Adipocyte (in vitro differentiated cells): Measurements from ENCODE around the gene C5.
A peak's percentile ranks its signal among the peaks of the same experiment; 100 is the strongest.

Experiments used
- DNase-seq: peaks from one replicate; pipeline ENCODE4 v3.0.0-alpha.2; 2015; ENCODE audit warnings: low read depth
- H3K27me3 ChIP-seq: replicated peaks from 2 replicates; pipeline ENCODE4 v1.7.0; 2013; ENCODE audit warnings: mild to moderate bottlenecking, low read length, moderate library complexity; ENCODE audit not compliant: control insufficient read depth, insufficient read depth
- H3K36me3 ChIP-seq: 2 replicates; pipeline ENCODE4 v1.7.0; 2013; ENCODE audit warnings: low read length, mild to moderate bottlenecking, moderate library complexity; ENCODE audit not compliant: control insufficient read depth, insufficient read depth, severe bottlenecking
- H3K4me1 ChIP-seq: 2 replicates; pipeline ENCODE4 v1.7.0; 2013; ENCODE audit warnings: mild to moderate bottlenecking, low read length, moderate library complexity; ENCODE audit not compliant: control insufficient read depth, insufficient read depth
- H3K4me3 ChIP-seq: 2 replicates; pipeline ENCODE4 v1.7.0; 2013; ENCODE audit warnings: mild to moderate bottlenecking, low read length, moderate library complexity
- H3K9ac ChIP-seq: 2 replicates; pipeline ENCODE4 v1.7.0; 2013; ENCODE audit warnings: mild to moderate bottlenecking, low read length, moderate library complexity
- H3K9me3 ChIP-seq: 2 replicates; pipeline ENCODE4 v1.7.0; 2013; ENCODE audit warnings: mild to moderate bottlenecking, low read length, moderate library complexity; ENCODE audit not compliant: control insufficient read depth

The C5 gene

GRCh38 chr9:120923620-120924328 lies 126.3 kb downstream of the C5 start:
- Histone ChIP-seq H3K4me3 (no peak overlapping the region), H3K9ac (no peak overlapping the region), H3K27me3 (no peaks in the 10 kb centered on the region), H3K36me3 (no peaks in the 10 kb centered on the region), H3K4me1 (peaks cover 40% of the 10 kb centered on the region), H3K9me3 (no peaks in the 10 kb centered on the region)
- DNase-seq = no peak

DNA sequence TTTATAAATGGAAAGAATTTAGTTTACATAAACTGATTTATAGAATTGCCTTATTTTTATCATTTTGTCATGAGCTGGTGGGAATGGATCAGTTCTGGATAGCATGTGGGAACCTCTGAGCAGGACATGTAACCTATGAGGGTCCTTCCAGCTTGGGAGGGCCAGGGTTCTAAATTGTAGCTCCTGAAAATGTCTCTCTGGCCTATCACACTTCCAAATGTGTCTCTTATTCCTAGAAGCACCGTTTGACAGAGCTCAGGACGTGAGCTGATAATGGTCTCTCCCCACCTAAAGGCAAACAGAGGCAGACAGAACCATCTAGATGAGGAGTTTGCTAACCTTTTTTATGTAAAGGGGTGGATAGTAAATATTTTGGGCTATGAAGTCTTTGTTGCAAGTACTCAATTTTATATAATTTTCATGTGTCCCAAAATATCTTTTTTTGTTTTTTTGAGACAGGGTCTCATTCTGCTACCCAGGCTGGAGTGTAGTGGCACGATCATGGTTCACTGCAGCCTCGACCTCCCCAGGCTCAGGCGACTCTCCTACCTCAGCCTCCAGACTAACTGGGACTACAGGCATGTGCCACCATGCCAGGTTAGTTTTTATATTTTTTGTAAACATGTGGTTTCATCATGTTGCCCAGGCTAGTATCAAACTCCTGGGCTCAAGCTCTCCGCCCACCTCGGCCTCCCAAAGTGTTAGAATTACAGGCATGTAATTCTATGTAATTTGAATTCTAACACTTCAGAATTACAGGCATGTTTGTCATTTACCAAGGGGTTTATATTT lies 127.5 kb downstream of the C5 start:
- Histone ChIP-seq H3K9me3 (no peaks in the 10 kb centered on the region), H3K4me3 (no peak overlapping the region), H3K4me1 (peaks cover 37% of the 10 kb centered on the region), H3K9ac (peak overlapping the region; percentile 31), H3K27me3 (no peaks in the 10 kb centered on the region), H3K36me3 (no peaks in the 10 kb centered on the region)
- no peak for DNase-seq

- H3K4me1 ChIP-seq = peaks cover 43% of the 10 kb centered on the region
- no peaks in the 10 kb centered on the region for H3K9me3 ChIP-seq
- no peaks in the 10 kb centered on the region for H3K36me3 ChIP-seq
- no peaks in the 10 kb centered on the region for H3K27me3 ChIP-seq
- peak overlapping the region; percentile 31 for H3K9ac ChIP-seq
- H3K4me3 ChIP-seq = no peak overlapping the region
- DNase-seq = no peak
These were observed 128.4 kb downstream of the C5 start for GRCh38 chr9:120921661-120922181.

GRCh38 chr9:120920806-120921178 lies 129.3 kb downstream of the C5 start:
- H3K36me3 ChIP-seq = no peaks in the 10 kb centered on the region
- no peaks in the 10 kb centered on the region for H3K9me3 ChIP-seq
- H3K4me1 ChIP-seq = peaks cover 49% of the 10 kb centered on the region
- peak overlapping the region; percentile 16 for H3K9ac ChIP-seq
- no peaks in the 10 kb centered on the region for H3K27me3 ChIP-seq
- no peak for DNase-seq
- no peak overlapping the region for H3K4me3 ChIP-seq

GRCh38 chr9:120919843-120920805 lies 130.0 kb downstream of the C5 start:
- no peaks in the 10 kb centered on the region for H3K9me3 ChIP-seq
- peak overlapping the region; percentile 10 for H3K4me3 ChIP-seq
- peaks cover 49% of the 10 kb centered on the region for H3K4me1 ChIP-seq
- H3K9ac ChIP-seq = peak overlapping the region; percentile 63
- peak; percentile 80 for DNase-seq
- no peaks in the 10 kb centered on the region for H3K36me3 ChIP-seq
- H3K27me3 ChIP-seq = no peaks in the 10 kb centered on the region

DNA sequence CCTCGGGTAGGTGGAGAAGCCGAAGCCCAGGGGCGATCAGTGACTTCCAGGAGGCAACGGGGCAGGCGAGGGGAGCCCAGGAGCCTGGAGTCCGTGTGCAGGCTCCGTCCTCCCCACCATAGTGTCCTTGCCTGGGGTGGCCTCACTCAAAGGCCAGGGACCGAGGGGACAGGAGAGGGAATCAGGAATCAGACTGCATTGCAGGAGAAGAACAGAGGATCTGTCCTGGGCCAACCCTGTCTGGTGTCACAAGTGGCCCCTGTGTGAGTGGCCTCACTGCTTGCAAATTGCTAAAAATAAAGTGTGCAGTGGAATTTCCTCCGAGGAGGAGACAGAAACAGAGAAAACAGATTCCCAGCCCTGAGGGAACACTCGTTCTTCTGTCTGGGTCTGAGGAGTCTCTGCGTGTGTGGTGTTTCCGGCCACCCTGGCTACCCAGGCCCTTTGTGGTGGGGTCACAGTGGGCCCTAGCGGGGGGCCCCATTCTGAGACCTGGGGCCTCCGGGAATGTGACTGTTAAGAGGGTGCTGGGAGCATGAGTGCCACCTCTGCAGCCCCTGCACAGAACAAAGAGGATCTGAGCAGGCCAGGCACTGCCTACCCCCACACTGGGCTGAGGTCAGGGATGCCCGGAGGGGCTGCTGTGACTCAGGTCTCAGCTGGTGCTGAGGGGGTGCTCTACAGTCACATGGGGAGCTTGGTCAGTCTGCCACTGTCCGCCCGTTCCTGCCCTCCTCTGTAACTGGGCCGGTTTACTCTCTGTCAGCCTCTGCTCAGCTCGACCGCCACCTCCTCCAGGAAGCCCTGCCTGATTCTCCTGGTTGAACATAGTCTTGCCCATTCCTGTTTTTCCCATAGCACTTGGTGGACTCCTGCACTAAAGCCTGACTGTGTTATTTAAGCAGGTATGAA lies 130.9 kb downstream of the C5 start:
- Histone ChIP-seq H3K4me1 (peaks cover 49% of the 10 kb centered on the region), H3K36me3 (no peaks in the 10 kb centered on the region)

GRCh38 chr9:120917929-120918762 lies 131.9 kb downstream of the C5 start:
- Histone ChIP-seq H3K4me3 (no peak overlapping the region), H3K9ac (peak overlapping the region; percentile 63), H3K36me3 (no peaks in the 10 kb centered on the region), H3K27me3 (no peaks in the 10 kb centered on the region), H3K9me3 (no peaks in the 10 kb centered on the region), H3K4me1 (peaks cover 49% of the 10 kb centered on the region)
- DNase-seq = no peak

More for the DNA sequence above, 130.9 kb downstream of the C5 start:
- Histone ChIP-seq H3K9me3 (no peaks in the 10 kb centered on the region), H3K27me3 (no peaks in the 10 kb centered on the region), H3K4me3 (peak overlapping the region; percentile 45), H3K9ac (peak overlapping the region; percentile 63)
- DNase-seq = peak; percentile 72

DNA sequence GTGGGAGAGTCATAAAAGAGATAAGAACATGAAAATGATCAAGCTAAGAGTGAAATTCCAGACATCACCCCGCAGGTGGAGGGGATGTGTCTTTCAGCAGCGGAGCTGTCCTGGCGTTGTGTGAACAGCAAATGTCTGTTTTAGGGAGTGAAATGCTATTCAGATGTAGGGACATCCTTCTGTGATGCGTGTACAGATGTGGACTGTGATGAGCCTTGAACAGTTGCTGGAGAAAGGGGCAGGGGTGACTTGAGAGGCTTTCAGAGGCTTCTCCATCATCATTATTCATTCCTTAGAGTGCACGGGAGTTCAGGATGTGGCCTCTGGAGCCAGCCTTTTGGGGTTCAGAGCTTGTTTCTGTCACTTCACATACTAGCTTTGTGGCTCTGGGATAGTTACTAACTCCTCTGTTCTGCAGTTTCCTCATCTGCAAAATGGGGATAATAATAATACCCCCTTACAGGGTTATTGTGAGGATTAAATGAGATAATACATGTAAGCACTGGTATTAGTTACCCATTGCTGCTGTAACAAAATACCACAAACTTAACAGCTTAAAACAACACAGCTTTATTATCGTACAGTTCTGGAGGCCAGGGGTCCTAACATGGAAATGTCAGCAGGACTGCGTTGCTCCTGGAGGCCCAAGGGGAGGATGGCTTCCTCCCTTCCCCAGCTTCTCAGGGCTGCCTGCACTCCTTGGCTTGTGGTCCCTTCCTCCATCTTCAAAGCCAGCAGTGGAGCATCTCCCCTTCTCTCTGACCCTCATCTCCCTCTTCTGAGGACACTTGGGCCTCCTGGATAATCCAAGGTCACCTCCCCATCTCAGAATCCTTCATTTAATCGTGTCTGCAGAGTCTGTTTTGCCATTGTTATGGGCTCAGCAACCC lies 132.8 kb downstream of the C5 start:
- H3K36me3 ChIP-seq = no peaks in the 10 kb centered on the region
- peaks cover 49% of the 10 kb centered on the region for H3K4me1 ChIP-seq
- H3K4me3 ChIP-seq = no peak overlapping the region
- DNase-seq = no peak
- H3K9ac ChIP-seq = no peak overlapping the region
- H3K9me3 ChIP-seq = no peaks in the 10 kb centered on the region
- H3K27me3 ChIP-seq = no peaks in the 10 kb centered on the region

DNA sequence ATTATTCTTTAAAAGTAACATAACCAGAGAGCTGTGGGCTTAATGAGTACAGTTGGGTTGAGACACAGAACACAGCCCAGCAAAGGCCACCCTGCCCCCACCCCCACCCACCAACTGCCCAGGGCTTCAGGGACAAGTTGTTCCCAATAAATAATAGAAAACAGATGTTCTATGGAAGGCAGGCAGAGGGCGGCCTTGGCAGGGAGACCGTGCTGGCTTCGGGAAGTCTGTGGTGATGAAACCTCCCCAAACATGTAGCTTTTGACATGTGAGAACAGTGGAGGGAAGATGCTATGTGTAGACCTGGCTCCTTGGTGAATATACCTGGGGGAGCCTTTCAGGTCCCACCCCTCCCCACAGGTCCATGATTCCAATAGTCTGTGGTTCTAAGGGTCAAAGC lies 133.5 kb downstream of the C5 start:
- peaks cover 48% of the 10 kb centered on the region for H3K4me1 ChIP-seq
- no peaks in the 10 kb centered on the region for H3K36me3 ChIP-seq
- peak overlapping the region; percentile 61 for H3K9ac ChIP-seq
- no peaks in the 10 kb centered on the region for H3K9me3 ChIP-seq
- peak; percentile 96 for DNase-seq
- H3K27me3 ChIP-seq = no peaks in the 10 kb centered on the region
- H3K4me3 ChIP-seq = peak overlapping the region; percentile 22
